ENCODE data around the gene KIF25. TPM values are rescaled to one million over a fixed set of nuclear protein-coding genes. Genes with fewer than 3 reads are reported as not detected.

The KIF25 gene
- total RNA-seq, 1 experiment from 2014 or later = 0.59 TPM

DNA sequence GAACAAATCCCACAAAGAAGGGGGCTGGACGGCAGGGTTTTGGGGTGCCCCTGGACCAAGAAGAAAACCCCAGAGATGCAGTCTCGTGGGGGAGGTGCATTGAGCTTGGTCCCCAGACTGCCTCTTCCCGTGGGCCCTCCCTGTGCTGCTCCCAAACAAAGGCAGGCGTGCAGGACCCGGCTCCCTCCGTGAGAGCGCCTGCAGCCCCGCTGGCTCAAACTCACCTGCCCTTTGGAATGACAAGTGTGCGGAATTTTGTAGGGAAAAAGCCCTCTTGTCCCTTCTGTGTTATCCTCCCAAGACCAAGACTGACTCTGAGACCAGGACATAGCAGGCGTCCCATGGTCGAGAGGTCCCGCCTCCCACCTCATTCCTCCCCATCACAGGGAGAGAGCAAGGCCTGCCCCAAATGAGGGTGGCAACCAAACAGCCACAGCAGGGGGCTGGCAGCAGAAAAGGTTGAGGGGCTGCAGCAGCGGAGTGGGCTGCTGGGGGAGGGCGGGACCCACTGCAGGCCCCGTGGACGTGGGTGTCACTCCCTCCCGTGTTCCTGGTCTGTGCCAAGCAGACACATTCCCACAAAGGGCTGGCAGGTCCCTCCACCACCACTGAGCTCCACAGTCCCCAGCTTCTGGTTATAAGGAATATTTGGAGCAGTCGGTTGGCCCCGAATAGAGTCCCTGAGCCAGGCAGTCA is 87.1 kb downstream of the KIF25 start:
- Histone ChIP-seq H3K18ac (ENCODE audit: insufficient read length, low read depth, low read length) (no peak overlapping the region), H3K9me3 (ENCODE audit: control insufficient read depth, low read depth, low read length) (no peaks in the 10 kb centered on the region), H2BK5ac (ENCODE audit: insufficient read length, low read length) (no peak overlapping the region), H3K4me2 (ENCODE audit: insufficient read depth, insufficient read length, low read length) (no peak overlapping the region), H3K4me1 (ENCODE audit: insufficient read depth, low read length) (no peaks in the 10 kb centered on the region), H3K27me3 (ENCODE audit: insufficient read depth, low read length) (no peaks in the 10 kb centered on the region), H4K5ac (ENCODE audit: insufficient read length, low read depth, low read length) (no peak overlapping the region), H2AFZ (ENCODE audit: low read length) (no peak overlapping the region), H3K23ac (ENCODE audit: insufficient read length, low read depth, low read length) (no peak overlapping the region), H3K27ac (ENCODE audit: insufficient read length, low read depth, low read length) (no peak overlapping the region), H2BK15ac (ENCODE audit: low read depth, low read length) (no peak overlapping the region), H4K20me1 (ENCODE audit: control insufficient read depth, insufficient read depth, insufficient read length) (no peaks in the 10 kb centered on the region), H4K8ac (replicated peaks; ENCODE audit: insufficient read length, low read depth, low read length) (no peak overlapping the region), H2BK20ac (ENCODE audit: low read depth, low read length, poor library complexity, severe bottlenecking) (no peak overlapping the region), H2BK12ac (ENCODE audit: insufficient read length, low read depth, low read length) (no peak overlapping the region), H4K91ac (ENCODE audit: insufficient read length, low read depth, low read length) (no peak overlapping the region), H3K79me1 (ENCODE audit: insufficient read depth, low read depth, low read length, poor library complexity, severe bottlenecking) (no peaks in the 10 kb centered on the region), H3K23me2 (ENCODE audit: insufficient read length, low read depth, low read length, poor library complexity, severe bottlenecking) (no peaks in the 10 kb centered on the region), H3T11ph (ENCODE audit: low read length) (no peak overlapping the region), H3K9ac (ENCODE audit: extremely low read depth, insufficient read length, low read length) (no peak overlapping the region), H3K4ac (ENCODE audit: low read depth, low read length) (no peak overlapping the region), H3K56ac (ENCODE audit: insufficient read length, low read depth, low read length) (no peak overlapping the region), H3K79me2 (ENCODE audit: insufficient read depth, low read length) (no peaks in the 10 kb centered on the region), H3K14ac (ENCODE audit: insufficient read depth, low read length) (no peak overlapping the region), H2AK5ac (ENCODE audit: insufficient read length, low read length) (no peak overlapping the region), H2BK120ac (ENCODE audit: low read depth, low read length, poor library complexity, severe bottlenecking) (no peak overlapping the region)
- Mint-ChIP-seq H3K4me1 (peaks cover 13 to 44% of the 10 kb centered on the region in 2 experiments), H3K27ac (no peak overlapping the region), H3K9me3 (no peaks in the 10 kb centered on the region), H3K4me3 (no peak overlapping the region), H3K36me3 (ENCODE audit: insufficient read depth in 1 of 3, low read depth in 3 of 3) (no peaks in the 10 kb centered on the region), H3K27me3 (ENCODE audit: low read depth) (peaks cover 2% of the 10 kb centered on the region; the same call in 1 of the 2 replicates)
- TF ChIP-seq, protein P1, sequence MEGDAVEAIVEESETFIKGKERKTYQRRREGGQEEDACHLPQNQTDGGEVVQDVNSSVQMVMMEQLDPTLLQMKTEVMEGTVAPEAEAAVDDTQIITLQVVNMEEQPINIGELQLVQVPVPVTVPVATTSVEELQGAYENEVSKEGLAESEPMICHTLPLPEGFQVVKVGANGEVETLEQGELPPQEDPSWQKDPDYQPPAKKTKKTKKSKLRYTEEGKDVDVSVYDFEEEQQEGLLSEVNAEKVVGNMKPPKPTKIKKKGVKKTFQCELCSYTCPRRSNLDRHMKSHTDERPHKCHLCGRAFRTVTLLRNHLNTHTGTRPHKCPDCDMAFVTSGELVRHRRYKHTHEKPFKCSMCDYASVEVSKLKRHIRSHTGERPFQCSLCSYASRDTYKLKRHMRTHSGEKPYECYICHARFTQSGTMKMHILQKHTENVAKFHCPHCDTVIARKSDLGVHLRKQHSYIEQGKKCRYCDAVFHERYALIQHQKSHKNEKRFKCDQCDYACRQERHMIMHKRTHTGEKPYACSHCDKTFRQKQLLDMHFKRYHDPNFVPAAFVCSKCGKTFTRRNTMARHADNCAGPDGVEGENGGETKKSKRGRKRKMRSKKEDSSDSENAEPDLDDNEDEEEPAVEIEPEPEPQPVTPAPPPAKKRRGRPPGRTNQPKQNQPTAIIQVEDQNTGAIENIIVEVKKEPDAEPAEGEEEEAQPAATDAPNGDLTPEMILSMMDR (conservative IDR thresholded peaks at IDR 0.05) = no peak
- DNase-seq = no peak
- WGBS (ENCODE audit: extremely low coverage, insufficient read length, low lambda C conversion rate) = no CpG with 5 or more reads among the region's 19 CpGs

All from H9 (cell line).